Measurements from ENCODE around the gene PRUNE1.

Gene PRUNE1

GRCh38 chr1:151043163-151043562 is 34.9 kb downstream of the PRUNE1 start:
- H3K4me1 ChIP-seq (ENCODE audit: control insufficient read depth, insufficient read depth, low read length), result peaks cover 8% of the 10 kb centered on the region
- H3K9me3 ChIP-seq (replicated peaks; ENCODE audit: low read length), result no peaks in the 10 kb centered on the region
- no peaks in the 10 kb centered on the region for H3K27me3 ChIP-seq (ENCODE audit: control insufficient read depth, insufficient read depth, low read length)
- no peak overlapping the region for H3K4me2 ChIP-seq (ENCODE audit: low read length)
- H3K9ac ChIP-seq (ENCODE audit: low read depth, low read length), result no peak overlapping the region
- no peaks in the 10 kb centered on the region for H3K36me3 ChIP-seq (ENCODE audit: insufficient read depth, low read length)
- H3K4me3 ChIP-seq (ENCODE audit: low read length), result no peak overlapping the region

GRCh38 chr1:151047591-151047924 is 39.3 kb downstream of the PRUNE1 start, which contains the start of gene C1orf56:
Gene C1orf56, plus strand, starts transcription at chr1:151047751. Its CDS starts 97 bp downstream, at chr1:151047848.
- Histone ChIP-seq H3K4me3 (ENCODE audit: low read length) (peak within 1 kb of the TSS; percentile 84), H3K9ac (ENCODE audit: low read depth, low read length) (peak within 1 kb of the TSS; percentile 88), H3K9me3 (replicated peaks; ENCODE audit: low read length) (no peaks in the 10 kb centered on the region), H3K27me3 (ENCODE audit: control insufficient read depth, insufficient read depth, low read length) (no peaks in the 10 kb centered on the region), H3K36me3 (ENCODE audit: insufficient read depth, low read length) (peaks cover 21% of the 10 kb centered on the region), H3K4me2 (ENCODE audit: low read length) (peak within 1 kb of the TSS; percentile 100), H3K4me1 (ENCODE audit: control insufficient read depth, insufficient read depth, low read length) (peaks cover 16% of the 10 kb centered on the region)

- no peaks in the 10 kb centered on the region for H3K27me3 ChIP-seq (ENCODE audit: control insufficient read depth, insufficient read depth, low read length)
- H3K4me3 ChIP-seq (ENCODE audit: low read length), result peak overlapping the region; percentile 84
- H3K36me3 ChIP-seq (ENCODE audit: insufficient read depth, low read length), result peaks cover 27% of the 10 kb centered on the region
- peaks cover 16% of the 10 kb centered on the region for H3K4me1 ChIP-seq (ENCODE audit: control insufficient read depth, insufficient read depth, low read length)
- H3K4me2 ChIP-seq (ENCODE audit: low read length), result peak overlapping the region; percentile 100
- H3K9ac ChIP-seq (ENCODE audit: low read depth, low read length), result peak overlapping the region; percentile 88
- H3K9me3 ChIP-seq (replicated peaks; ENCODE audit: low read length), result no peaks in the 10 kb centered on the region
Observed at GRCh38 chr1:151047925-151048644, 39.8 kb downstream of the PRUNE1 start.

GRCh38 chr1:151048645-151049032 is 40.4 kb downstream of the PRUNE1 start:
- peaks cover 31% of the 10 kb centered on the region for H3K36me3 ChIP-seq (ENCODE audit: insufficient read depth, low read length)
- no peaks in the 10 kb centered on the region for H3K9me3 ChIP-seq (replicated peaks; ENCODE audit: low read length)
- H3K4me2 ChIP-seq (ENCODE audit: low read length), result peak overlapping the region; percentile 100
- peak overlapping the region; percentile 84 for H3K4me3 ChIP-seq (ENCODE audit: low read length)
- no peaks in the 10 kb centered on the region for H3K27me3 ChIP-seq (ENCODE audit: control insufficient read depth, insufficient read depth, low read length)
- H3K9ac ChIP-seq (ENCODE audit: low read depth, low read length), result peak overlapping the region; percentile 88
- peaks cover 16% of the 10 kb centered on the region for H3K4me1 ChIP-seq (ENCODE audit: control insufficient read depth, insufficient read depth, low read length)

- peaks cover 16% of the 10 kb centered on the region for H3K4me1 ChIP-seq (ENCODE audit: control insufficient read depth, insufficient read depth, low read length)
- H3K36me3 ChIP-seq (ENCODE audit: insufficient read depth, low read length), result peaks cover 40% of the 10 kb centered on the region
- no peaks in the 10 kb centered on the region for H3K27me3 ChIP-seq (ENCODE audit: control insufficient read depth, insufficient read depth, low read length)
- no peak overlapping the region for H3K4me3 ChIP-seq (ENCODE audit: low read length)
- H3K9me3 ChIP-seq (replicated peaks; ENCODE audit: low read length), result no peaks in the 10 kb centered on the region
- H3K9ac ChIP-seq (ENCODE audit: low read depth, low read length), result no peak overlapping the region
- no peak overlapping the region for H3K4me2 ChIP-seq (ENCODE audit: low read length)
Observed at GRCh38 chr1:151049458-151049857, 41.2 kb downstream of the PRUNE1 start.

GRCh38 chr1:151050051-151050688 is 41.9 kb downstream of the PRUNE1 start:
- Histone ChIP-seq H3K27me3 (ENCODE audit: control insufficient read depth, insufficient read depth, low read length) (no peaks in the 10 kb centered on the region), H3K4me1 (ENCODE audit: control insufficient read depth, insufficient read depth, low read length) (peaks cover 16% of the 10 kb centered on the region), H3K36me3 (ENCODE audit: insufficient read depth, low read length) (peaks cover 47% of the 10 kb centered on the region), H3K9me3 (replicated peaks; ENCODE audit: low read length) (no peaks in the 10 kb centered on the region), H3K9ac (ENCODE audit: low read depth, low read length) (no peak overlapping the region), H3K4me2 (ENCODE audit: low read length) (no peak overlapping the region), H3K4me3 (ENCODE audit: low read length) (no peak overlapping the region)

GRCh38 chr1:151051356-151052009 is 43.2 kb downstream of the PRUNE1 start:
- Histone ChIP-seq H3K36me3 (ENCODE audit: insufficient read depth, low read length) (peaks cover 60% of the 10 kb centered on the region), H3K9ac (ENCODE audit: low read depth, low read length) (no peak overlapping the region), H3K27me3 (ENCODE audit: control insufficient read depth, insufficient read depth, low read length) (no peaks in the 10 kb centered on the region), H3K4me1 (ENCODE audit: control insufficient read depth, insufficient read depth, low read length) (peaks cover 23% of the 10 kb centered on the region), H3K9me3 (replicated peaks; ENCODE audit: low read length) (no peaks in the 10 kb centered on the region), H3K4me2 (ENCODE audit: low read length) (no peak overlapping the region), H3K4me3 (ENCODE audit: low read length) (no peak overlapping the region)

GRCh38 chr1:151054971-151055547 is 46.8 kb downstream of the PRUNE1 start:
- Histone ChIP-seq H3K9ac (ENCODE audit: low read depth, low read length) (no peak overlapping the region), H3K4me2 (ENCODE audit: low read length) (no peak overlapping the region), H3K36me3 (ENCODE audit: insufficient read depth, low read length) (peaks cover 65% of the 10 kb centered on the region), H3K27me3 (ENCODE audit: control insufficient read depth, insufficient read depth, low read length) (no peaks in the 10 kb centered on the region), H3K9me3 (replicated peaks; ENCODE audit: low read length) (no peaks in the 10 kb centered on the region), H3K4me1 (ENCODE audit: control insufficient read depth, insufficient read depth, low read length) (peaks cover 22% of the 10 kb centered on the region), H3K4me3 (ENCODE audit: low read length) (no peak overlapping the region)

- no peak overlapping the region for H3K9ac ChIP-seq (ENCODE audit: low read depth, low read length)
- peak overlapping the region; percentile 96 for H3K4me2 ChIP-seq (ENCODE audit: low read length)
- no peaks in the 10 kb centered on the region for H3K9me3 ChIP-seq (replicated peaks; ENCODE audit: low read length)
- peaks cover 64% of the 10 kb centered on the region for H3K36me3 ChIP-seq (ENCODE audit: insufficient read depth, low read length)
- no peak overlapping the region for H3K4me3 ChIP-seq (ENCODE audit: low read length)
- no peaks in the 10 kb centered on the region for H3K27me3 ChIP-seq (ENCODE audit: control insufficient read depth, insufficient read depth, low read length)
- peaks cover 22% of the 10 kb centered on the region for H3K4me1 ChIP-seq (ENCODE audit: control insufficient read depth, insufficient read depth, low read length)
Observed at GRCh38 chr1:151055581-151055980, 47.3 kb downstream of the PRUNE1 start.

GRCh38 chr1:151056149-151056548 is 47.9 kb downstream of the PRUNE1 start:
- H3K4me3 ChIP-seq (ENCODE audit: low read length), result no peak overlapping the region
- H3K9me3 ChIP-seq (replicated peaks; ENCODE audit: low read length), result no peaks in the 10 kb centered on the region
- H3K9ac ChIP-seq (ENCODE audit: low read depth, low read length), result peak overlapping the region; percentile 98
- H3K4me1 ChIP-seq (ENCODE audit: control insufficient read depth, insufficient read depth, low read length), result peaks cover 22% of the 10 kb centered on the region
- H3K27me3 ChIP-seq (ENCODE audit: control insufficient read depth, insufficient read depth, low read length), result no peaks in the 10 kb centered on the region
- H3K36me3 ChIP-seq (ENCODE audit: insufficient read depth, low read length), result peaks cover 58% of the 10 kb centered on the region
- H3K4me2 ChIP-seq (ENCODE audit: low read length), result peak overlapping the region; percentile 96

- peak overlapping the region; percentile 96 for H3K4me2 ChIP-seq (ENCODE audit: low read length)
- no peaks in the 10 kb centered on the region for H3K9me3 ChIP-seq (replicated peaks; ENCODE audit: low read length)
- peaks cover 33% of the 10 kb centered on the region for H3K36me3 ChIP-seq (ENCODE audit: insufficient read depth, low read length)
- H3K4me1 ChIP-seq (ENCODE audit: control insufficient read depth, insufficient read depth, low read length), result peaks cover 36% of the 10 kb centered on the region
- peak overlapping the region; percentile 97 for H3K4me3 ChIP-seq (ENCODE audit: low read length)
- peak overlapping the region; percentile 98 for H3K9ac ChIP-seq (ENCODE audit: low read depth, low read length)
- H3K27me3 ChIP-seq (ENCODE audit: control insufficient read depth, insufficient read depth, low read length), result no peaks in the 10 kb centered on the region
Observed at GRCh38 chr1:151058692-151059091, 50.4 kb downstream of the PRUNE1 start.
